ENCODE measurements around the gene NOTCH2.

The NOTCH2 gene

GRCh38 chr1:119940697-119941096 is 128.8 kb downstream of the NOTCH2 start:
- no peak for DNase-seq

GRCh38 chr1:119937198-119937597 is 132.3 kb downstream of the NOTCH2 start:
- no peak for DNase-seq

- DNase-seq: no peak
Measured at GRCh38 chr1:119935915-119936314, 133.5 kb downstream of the NOTCH2 start.

GRCh38 chr1:119935373-119935772 is 134.1 kb downstream of the NOTCH2 start:
- no peak for DNase-seq

DNA sequence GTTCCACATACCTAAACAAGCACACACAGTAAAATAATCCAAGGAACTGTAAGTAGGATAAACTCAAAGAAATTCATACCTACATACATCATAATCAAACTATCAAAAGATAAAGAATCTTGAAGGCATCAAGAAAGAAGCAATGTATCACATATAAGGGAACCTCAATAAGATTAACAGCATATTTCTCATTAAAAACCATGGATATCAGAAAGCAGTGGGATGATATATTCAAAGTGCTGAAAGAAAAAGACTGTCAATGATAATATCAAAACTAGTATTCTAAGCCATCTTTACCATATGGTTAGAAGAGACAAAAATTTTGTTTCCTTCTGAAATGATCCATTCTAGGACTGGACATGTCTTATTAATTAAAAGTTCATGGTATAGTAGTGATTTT is 136.1 kb downstream of the NOTCH2 start:
- DNase-seq: no peak

DNA sequence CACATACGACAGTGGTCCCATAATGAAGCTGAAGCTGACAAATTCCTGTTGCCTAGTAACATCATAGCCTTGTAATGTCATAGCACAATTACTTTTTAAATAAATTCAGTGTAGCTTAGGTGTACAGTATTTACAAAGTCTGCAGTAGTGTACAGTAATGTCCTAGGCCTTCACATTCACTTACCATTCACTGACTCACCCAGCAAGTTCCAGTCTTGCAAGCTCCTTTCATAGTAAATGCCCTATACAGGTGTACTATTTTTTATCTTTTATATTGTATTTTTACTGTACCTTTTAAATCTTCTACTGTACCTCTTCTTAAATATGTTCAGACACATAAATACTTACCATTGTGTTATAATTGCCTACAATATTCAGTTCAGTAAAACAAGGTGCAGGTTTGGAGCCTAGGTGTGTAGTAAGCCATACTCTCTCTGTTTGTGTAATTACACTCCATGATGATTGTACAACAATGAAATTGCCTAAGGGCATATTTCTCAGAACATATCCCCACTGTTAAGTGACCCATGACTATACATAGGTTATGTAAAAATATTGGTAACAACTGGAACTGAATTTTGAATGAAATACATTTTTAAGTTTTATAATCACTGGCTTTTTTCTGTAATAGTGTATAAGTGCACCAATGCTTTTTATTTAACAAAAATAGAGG is 139.7 kb downstream of the NOTCH2 start:
- no peak for DNase-seq

DNA sequence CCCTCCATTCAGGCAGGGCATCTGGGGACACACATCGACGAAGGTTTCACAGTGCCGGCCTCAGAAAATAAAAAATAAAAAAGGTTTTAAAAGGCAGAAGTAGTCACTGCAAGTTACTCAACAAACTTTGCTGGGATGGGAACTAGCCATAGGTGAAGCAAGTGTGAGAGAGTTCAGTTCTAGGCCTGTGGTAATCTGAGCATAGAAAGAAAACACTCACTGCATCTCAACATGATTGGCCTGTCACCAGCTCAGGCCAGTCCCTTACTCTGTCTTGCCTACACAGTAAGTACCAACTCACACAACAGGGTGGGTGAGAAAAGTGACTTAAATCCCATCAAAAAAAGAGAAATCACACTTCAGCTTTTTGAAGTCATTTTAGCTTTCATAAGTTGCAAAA is 142.9 kb downstream of the NOTCH2 start:
- no peak for DNase-seq

DNA sequence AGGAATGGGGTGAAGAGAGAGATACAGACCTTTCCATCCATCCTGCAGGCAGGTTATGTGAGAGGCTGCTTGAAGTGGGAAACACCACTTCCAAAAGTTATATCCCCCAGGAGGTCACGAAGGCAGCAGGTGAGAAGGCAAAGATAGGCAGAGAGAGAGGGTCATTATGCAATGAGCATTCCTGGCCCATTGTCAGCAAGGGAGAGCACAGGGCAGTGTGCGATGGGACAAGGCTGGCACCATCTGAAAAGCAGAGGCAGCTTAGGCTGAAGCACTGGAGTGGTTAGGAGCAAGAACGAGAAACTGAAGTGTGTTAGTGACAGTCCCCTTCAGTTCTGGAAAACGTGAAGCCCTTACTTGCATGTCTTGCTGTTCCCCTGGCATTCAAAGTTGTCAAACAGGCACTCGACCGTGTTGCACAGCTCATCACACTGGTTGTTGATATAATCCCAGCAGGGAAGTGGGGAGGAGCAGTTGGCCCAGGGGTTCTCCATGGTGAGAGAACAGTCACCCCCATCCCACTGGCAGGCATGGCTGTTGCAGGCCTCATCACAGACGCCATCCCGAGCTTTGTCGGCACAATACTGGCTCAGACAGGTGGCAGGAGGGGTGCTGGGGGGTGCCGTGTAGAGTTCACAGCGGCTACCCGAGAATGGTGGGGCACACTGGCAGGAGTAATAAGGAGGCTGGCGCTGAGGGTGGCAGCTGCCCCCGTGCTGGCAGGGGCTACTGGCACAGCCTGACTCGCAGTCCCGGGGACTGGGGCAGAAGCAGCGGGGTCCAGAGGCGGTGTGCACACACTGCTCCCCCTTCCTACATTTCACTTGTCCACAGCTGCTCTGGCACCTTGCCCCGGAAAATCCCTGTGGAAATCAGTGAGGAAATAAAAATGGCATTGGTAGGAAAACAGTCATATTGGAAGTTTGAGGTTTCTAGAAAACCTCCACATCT is 144.2 kb downstream of the NOTCH2 start:
- no peak for DNase-seq

GRCh38 chr1:119920104-119920968 is 149.1 kb downstream of the NOTCH2 start:
- DNase-seq: no peak

DNA sequence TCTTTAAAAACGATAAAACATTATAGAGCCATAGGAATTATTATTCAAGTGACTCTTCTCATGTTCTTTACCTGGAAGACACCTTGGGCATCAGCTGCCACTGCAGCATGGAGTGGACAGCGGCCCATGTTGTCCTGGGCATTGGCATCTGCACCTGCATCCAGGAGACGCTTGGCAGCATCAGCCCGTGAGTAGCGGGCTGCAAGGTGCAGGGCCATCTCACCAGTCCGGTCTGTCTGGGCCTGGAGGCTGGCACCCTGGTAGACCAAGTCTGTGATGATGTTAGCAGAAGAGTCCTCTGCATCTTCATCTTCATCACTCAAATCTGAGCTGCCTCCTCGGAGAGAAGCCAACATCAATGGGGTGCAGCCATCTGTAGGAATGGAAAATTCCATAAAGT is 150.2 kb downstream of the NOTCH2 start:
- no peak for DNase-seq

DNA sequence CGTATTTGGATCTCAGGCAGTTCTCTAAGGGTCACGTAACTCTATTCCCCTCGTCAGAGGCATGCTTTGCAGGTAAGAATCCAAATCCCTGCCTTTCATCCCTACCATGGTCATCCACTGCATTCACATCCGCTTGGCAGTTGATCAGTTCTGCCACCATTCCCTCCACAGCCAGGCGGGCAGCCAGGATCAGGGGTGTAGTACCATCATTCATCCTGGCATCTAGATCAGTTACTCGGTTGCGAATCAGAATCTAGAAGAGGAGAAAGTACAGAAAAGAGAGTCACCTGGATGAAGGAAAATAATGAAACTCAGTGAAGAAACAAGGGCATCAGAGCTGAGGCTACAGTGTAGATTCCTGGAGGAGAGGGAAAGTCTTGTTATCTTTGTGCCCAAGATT is 151.2 kb downstream of the NOTCH2 start:
- DNase-seq: no peak

DNA sequence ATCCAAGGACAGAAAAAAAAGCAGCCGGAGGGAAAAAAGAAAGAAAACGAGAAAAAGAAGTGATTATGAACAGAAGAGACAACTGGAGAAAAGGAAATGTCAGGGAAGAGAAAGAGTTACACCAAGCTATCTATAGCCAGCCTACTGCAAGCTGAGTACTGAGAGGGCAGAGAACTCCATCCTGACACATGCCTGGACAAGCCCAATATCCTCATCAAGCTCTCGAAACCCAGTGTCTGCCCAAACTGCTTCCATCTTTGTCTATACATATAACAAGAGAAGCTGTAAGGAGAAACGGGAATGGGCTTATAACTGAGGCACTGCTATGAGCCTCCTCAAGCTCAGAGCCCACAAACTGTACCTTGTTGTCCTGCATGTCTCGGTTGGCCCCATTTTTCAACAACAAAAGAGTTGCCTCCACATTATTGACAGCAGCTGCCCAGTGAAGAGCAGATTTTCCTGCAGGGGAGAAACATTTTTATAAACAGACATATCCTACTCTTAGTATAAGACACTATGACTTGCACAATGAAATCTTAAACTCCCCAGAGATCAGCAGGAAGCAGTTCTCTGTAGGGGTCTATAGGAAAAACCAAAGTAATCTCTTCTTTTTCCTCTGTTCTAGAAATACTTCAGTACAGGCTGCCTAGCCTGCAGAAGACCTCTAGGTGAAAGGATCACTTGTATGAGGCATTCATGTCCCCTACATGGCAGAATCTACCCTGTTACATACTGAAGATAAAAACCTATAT is 152.0 kb downstream of the NOTCH2 start:
- DNase-seq: no peak

DNA sequence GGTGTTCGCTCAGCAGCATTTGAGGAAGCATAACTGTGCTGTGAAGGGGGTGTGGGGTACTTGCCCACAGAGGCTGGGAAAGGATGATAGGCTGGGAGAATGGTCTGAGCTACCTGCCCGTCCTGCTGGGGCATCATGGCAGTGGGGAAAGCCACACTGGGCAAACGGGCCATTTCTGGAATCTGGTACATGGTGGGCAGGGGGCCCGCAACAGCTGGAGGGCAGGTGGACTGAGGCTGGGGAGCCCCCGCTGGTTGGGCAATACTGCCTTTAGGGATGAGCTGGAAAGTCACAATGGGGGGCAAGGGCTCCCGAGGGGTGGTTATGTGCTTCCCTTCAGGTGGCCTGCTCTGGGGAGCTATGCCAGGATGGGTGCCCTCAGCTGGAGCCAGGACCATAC is 153.9 kb downstream of the NOTCH2 start:
- no peak for DNase-seq

DNA sequence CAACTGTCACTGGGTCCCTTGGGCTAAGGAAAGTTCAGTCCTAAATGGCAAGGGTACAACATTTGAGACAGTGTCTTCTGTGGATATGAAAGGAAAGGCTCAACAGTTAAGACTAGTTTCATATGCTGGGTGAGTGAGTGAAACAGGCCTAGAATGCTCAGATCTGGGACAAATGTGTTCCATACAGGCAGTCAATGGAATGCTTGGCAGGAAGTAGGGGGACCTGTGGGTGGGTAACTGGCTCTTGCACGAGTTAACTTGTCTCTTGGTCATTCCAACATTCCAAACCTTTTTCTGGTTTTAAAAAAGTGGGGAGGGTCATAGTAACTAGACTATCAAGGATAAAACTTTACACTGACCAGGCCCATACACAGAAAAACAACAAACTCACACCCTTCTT is 155.4 kb downstream of the NOTCH2 start:
- no peak for DNase-seq

- DNase-seq: no peak
Measured at GRCh38 chr1:119912963-119913362, 156.5 kb downstream of the NOTCH2 start.

GRCh38 chr1:119911775-119912174 is 157.7 kb downstream of the NOTCH2 start:
- no peak for DNase-seq

- peak; percentile 11 for DNase-seq
Measured at GRCh38 chr1:119910618-119911017, 158.8 kb downstream of the NOTCH2 start.

DNA sequence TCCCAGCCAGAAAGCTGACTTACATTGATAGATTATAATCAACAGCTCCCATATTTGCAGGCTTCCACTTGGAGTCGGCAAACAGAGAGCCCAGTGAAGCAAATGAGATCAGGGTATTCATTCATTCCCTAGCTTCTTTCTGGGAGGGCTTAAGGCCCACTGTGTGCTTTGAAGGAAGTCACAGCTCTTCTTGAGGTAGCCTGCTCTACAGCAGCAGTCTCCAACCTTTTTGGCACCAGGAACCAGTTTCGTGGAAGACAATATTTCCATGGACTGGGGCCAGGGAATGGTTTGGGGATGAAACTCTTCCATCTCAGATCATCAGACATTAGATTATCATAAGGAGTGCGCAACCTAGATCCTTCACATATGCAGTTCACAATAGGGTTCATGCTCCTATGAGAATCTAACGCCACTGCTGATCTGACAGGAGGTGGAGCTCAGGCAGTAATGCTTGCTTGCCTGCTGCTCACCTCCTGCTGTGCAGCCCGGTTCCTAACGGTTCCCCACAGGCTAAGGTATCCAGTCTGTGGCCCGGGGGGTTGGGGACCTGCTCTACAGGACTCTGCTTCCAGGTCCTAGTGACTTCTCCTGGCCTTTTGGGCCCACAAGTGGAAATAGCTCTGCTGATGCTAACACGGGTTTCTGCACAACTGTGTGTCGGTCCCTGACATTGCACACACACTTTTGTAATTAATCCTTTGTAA is 159.4 kb downstream of the NOTCH2 start:
- DNase-seq: no peak

GRCh38 chr1:119908661-119909060 is 160.8 kb downstream of the NOTCH2 start:
- DNase-seq: no peak

GRCh38 chr1:119906927-119907652 is 162.4 kb downstream of the NOTCH2 start:
- no peak for DNase-seq

- DNase-seq: no peak
Measured at GRCh38 chr1:119903443-119903835, 166.0 kb downstream of the NOTCH2 start.
